Measurements from ENCODE around the gene RGS12. TPM values are rescaled to one million over a fixed set of nuclear protein-coding genes. Genes with fewer than 3 reads are reported as not detected.

Gene RGS12
- total and polyA plus RNA-seq, 2 experiments from 2014 or later: 19.6 to 22.5 TPM

GRCh38 chr4:3261411-3262207, 31.2 kb upstream of the RGS12 start:
- Histone ChIP-seq H3K9me2 (replicated peaks; ENCODE audit: insufficient read depth) (no peaks in the 10 kb centered on the region), H3K27me3 (no peaks in the 10 kb centered on the region), H3K4me1 (ENCODE audit: insufficient read depth) (no peaks in the 10 kb centered on the region), H3K4me3 (no peak overlapping the region), H3K9me3 (ENCODE audit: low read depth) (no peaks in the 10 kb centered on the region), H3K36me3 (replicated peaks; ENCODE audit: insufficient read depth, low read depth) (no peaks in the 10 kb centered on the region), H3K27ac (no peak overlapping the region), H3K79me2 (no peaks in the 10 kb centered on the region), H4K20me1 (ENCODE audit: insufficient read depth, poor library complexity, severe bottlenecking) (no peaks in the 10 kb centered on the region), H2AFZ (no peak overlapping the region), H3K4me2 (no peak overlapping the region)
- 95% methylated on average over 35 of the region's 35 CpGs for WGBS (ENCODE audit: low lambda C conversion rate, missing lambda C conversion rate)
- DNase-seq (ENCODE audit: low spot score): no peak
- no peak for TF ChIP-seq CTCF (IDR thresholded peaks at IDR 0.05; ENCODE audit: poor library complexity)
- TF ChIP-seq EZH2 (IDR thresholded peaks at IDR 0.05; ENCODE audit: borderline replicate concordance): no peak
- TF ChIP-seq EZH2phosphoT487 (IDR thresholded peaks at IDR 0.05; ENCODE audit: low read depth, severe bottlenecking, unreplicated experiment): no peak

- Histone ChIP-seq H3K9me2 (replicated peaks; ENCODE audit: insufficient read depth) (no peaks in the 10 kb centered on the region), H3K4me2 (no peak overlapping the region), H3K79me2 (no peaks in the 10 kb centered on the region), H4K20me1 (ENCODE audit: insufficient read depth, poor library complexity, severe bottlenecking) (no peaks in the 10 kb centered on the region), H3K27me3 (no peaks in the 10 kb centered on the region), H3K4me1 (ENCODE audit: insufficient read depth) (no peaks in the 10 kb centered on the region), H2AFZ (no peak overlapping the region), H3K9me3 (ENCODE audit: low read depth) (no peaks in the 10 kb centered on the region), H3K4me3 (no peak overlapping the region), H3K27ac (no peak overlapping the region), H3K36me3 (replicated peaks; ENCODE audit: insufficient read depth, low read depth) (no peaks in the 10 kb centered on the region)
- TF ChIP-seq CTCF (IDR thresholded peaks at IDR 0.05; ENCODE audit: poor library complexity) (no peak), EZH2phosphoT487 (IDR thresholded peaks at IDR 0.05; ENCODE audit: low read depth, severe bottlenecking, unreplicated experiment) (no peak)
- no peak for DNase-seq (ENCODE audit: low spot score)
- 95% methylated on average over 23 of the region's 23 CpGs for WGBS (ENCODE audit: low lambda C conversion rate, missing lambda C conversion rate)
These were observed 30.4 kb upstream of the RGS12 start for GRCh38 chr4:3262208-3263052.

GRCh38 chr4:3263053-3263875, 29.6 kb upstream of the RGS12 start:
- H2AFZ ChIP-seq: no peak overlapping the region
- no peak overlapping the region for H3K4me2 ChIP-seq
- no peaks in the 10 kb centered on the region for H3K27me3 ChIP-seq
- no peak overlapping the region for H3K27ac ChIP-seq
- no peak overlapping the region for H3K4me3 ChIP-seq
- H3K36me3 ChIP-seq (replicated peaks; ENCODE audit: insufficient read depth, low read depth): no peaks in the 10 kb centered on the region
- H3K9me2 ChIP-seq (replicated peaks; ENCODE audit: insufficient read depth): no peaks in the 10 kb centered on the region
- H3K9me3 ChIP-seq (ENCODE audit: low read depth): no peaks in the 10 kb centered on the region
- no peaks in the 10 kb centered on the region for H3K79me2 ChIP-seq
- no peak for TF ChIP-seq EZH2phosphoT487 (IDR thresholded peaks at IDR 0.05; ENCODE audit: low read depth, severe bottlenecking, unreplicated experiment)
- no peak for TF ChIP-seq CTCF (IDR thresholded peaks at IDR 0.05; ENCODE audit: poor library complexity)
- no peak for TF ChIP-seq EZH2 (IDR thresholded peaks at IDR 0.05; ENCODE audit: borderline replicate concordance)
- 87% methylated on average over 28 of the region's 28 CpGs for WGBS (ENCODE audit: low lambda C conversion rate, missing lambda C conversion rate)
- no peaks in the 10 kb centered on the region for H3K4me1 ChIP-seq (ENCODE audit: insufficient read depth)
- H4K20me1 ChIP-seq (ENCODE audit: insufficient read depth, poor library complexity, severe bottlenecking): no peaks in the 10 kb centered on the region
- DNase-seq (ENCODE audit: low spot score): no peak

All from hepatocyte (in vitro differentiated cells).